Measurements from ENCODE around the gene ALOXE3. TPM values are rescaled to one million over a fixed set of nuclear protein-coding genes. Genes with fewer than 3 reads are reported as not detected.

ALOXE3 gene
- total and polyA plus RNA-seq, 2 of the 8 experiments (the other 6 are each of a cell fraction or from before 2014, with no cell fraction given), result 0.26 TPM; not detected in 1

DNA sequence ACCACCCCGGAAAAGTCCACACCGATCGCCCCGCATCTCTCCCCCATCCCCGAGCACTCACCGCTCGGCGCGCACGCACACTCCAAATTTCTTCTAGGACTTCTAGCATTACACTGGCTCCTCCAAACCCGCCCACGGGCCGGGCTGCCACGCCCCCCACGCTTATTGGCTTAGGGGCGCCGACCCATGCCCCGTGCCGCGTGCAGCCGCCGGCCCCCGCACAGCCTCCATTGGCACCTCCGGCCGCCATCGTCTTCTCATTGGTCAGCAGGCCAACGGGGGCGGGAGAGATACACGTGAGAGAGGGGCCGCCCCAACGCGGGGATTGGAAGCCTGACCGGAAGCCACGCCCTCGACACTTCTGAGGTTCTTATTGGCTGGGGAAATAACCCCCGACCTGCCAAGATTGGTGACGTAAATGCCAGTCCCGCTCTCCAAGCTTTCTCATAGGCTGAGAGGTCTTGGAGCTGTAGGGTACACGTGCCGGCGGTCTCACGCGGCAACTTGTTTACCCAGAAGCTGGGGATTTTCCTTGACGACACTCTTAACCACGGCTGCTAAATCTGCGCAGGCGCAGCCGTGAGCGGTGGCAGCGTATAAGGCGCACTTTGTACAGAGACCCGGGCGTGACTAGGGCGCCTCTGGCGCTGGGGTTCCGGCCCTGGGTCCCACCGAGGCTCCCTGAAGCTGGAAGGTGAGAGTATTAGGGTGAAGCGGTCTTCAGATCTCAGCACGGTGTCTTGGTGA is 38.1 kb upstream of the ALOXE3 start (continued):
- TF ChIP-seq CHD1 (IDR thresholded peaks at IDR 0.05; ENCODE audit: low read depth, low read length) (no peak), SP2 (IDR thresholded peaks at IDR 0.05; ENCODE audit: low read length) (peak; percentile 65), GTF2F1 (IDR thresholded peaks at IDR 0.05; ENCODE audit: borderline replicate concordance, low read depth, low read length) (no peak), RXRA (IDR thresholded peaks at IDR 0.05; ENCODE audit: insufficient read depth, low read depth, low read length) (no peak), POU5F1 (IDR thresholded peaks at IDR 0.05; ENCODE audit: low read depth, low read length) (no peak), BACH1 (IDR thresholded peaks at IDR 0.05; ENCODE audit: low read length) (no peak), EZH2 (IDR thresholded peaks at IDR 0.05; ENCODE audit: low read depth, low read length, severe bottlenecking) (no peak), TBP (IDR thresholded peaks at IDR 0.05; ENCODE audit: low read depth, low read length) (peak; percentile 82; the same call in 1 of the 2 replicates), EP300 (IDR thresholded peaks at IDR 0.05; ENCODE audit: borderline replicate concordance in 1 of 2, low read depth in 2 of 2, low read length in 2 of 2) (peak in 1 of 2 experiments; percentile 63; a peak in 1 of 3 replicates), NRF1 (IDR thresholded peaks at IDR 0.05; ENCODE audit: low read depth, low read length) (peak; percentile 88), CREB1 (IDR thresholded peaks at IDR 0.05) (peak; percentile 84), ASH2L (IDR thresholded peaks at IDR 0.05; ENCODE audit: low read length) (peak; percentile 62), JUN (IDR thresholded peaks at IDR 0.05; ENCODE audit: low read depth, low read length) (no peak), KDM5A (IDR thresholded peaks at IDR 0.05; ENCODE audit: low read length) (no peak), POLR2AphosphoS5 (IDR thresholded peaks at IDR 0.05; ENCODE audit: low read depth, low read length) (peak; percentile 82), TAF1 (IDR thresholded peaks at IDR 0.05; ENCODE audit: low read depth, low read length) (peak; percentile 90), SRF (IDR thresholded peaks at IDR 0.05; ENCODE audit: low read depth, low read length) (no peak), JUND (IDR thresholded peaks at IDR 0.05; ENCODE audit: low read length) (peak; percentile 63; the same call in 1 of the 2 replicates), PHF8 (conservative IDR thresholded peaks at IDR 0.05; ENCODE audit: low read depth, low read length) (peak; percentile 40; the same call in 1 of the 2 replicates), TEAD4 (IDR thresholded peaks at IDR 0.05; ENCODE audit: low read depth, low read length) (no peak)
- TF ChIP-seq, protein P1, sequence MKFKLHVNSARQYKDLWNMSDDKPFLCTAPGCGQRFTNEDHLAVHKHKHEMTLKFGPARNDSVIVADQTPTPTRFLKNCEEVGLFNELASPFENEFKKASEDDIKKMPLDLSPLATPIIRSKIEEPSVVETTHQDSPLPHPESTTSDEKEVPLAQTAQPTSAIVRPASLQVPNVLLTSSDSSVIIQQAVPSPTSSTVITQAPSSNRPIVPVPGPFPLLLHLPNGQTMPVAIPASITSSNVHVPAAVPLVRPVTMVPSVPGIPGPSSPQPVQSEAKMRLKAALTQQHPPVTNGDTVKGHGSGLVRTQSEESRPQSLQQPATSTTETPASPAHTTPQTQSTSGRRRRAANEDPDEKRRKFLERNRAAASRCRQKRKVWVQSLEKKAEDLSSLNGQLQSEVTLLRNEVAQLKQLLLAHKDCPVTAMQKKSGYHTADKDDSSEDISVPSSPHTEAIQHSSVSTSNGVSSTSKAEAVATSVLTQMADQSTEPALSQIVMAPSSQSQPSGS (IDR thresholded peaks at IDR 0.05; ENCODE audit: low read length), result no peak; the same call in 1 of the 2 replicates
- TF ChIP-seq, protein P2, sequence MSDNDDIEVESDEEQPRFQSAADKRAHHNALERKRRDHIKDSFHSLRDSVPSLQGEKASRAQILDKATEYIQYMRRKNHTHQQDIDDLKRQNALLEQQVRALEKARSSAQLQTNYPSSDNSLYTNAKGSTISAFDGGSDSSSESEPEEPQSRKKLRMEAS (IDR thresholded peaks at IDR 0.05), result peak; percentile 98
- TF ChIP-seq, protein P3, sequence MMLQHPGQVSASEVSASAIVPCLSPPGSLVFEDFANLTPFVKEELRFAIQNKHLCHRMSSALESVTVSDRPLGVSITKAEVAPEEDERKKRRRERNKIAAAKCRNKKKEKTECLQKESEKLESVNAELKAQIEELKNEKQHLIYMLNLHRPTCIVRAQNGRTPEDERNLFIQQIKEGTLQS (IDR thresholded peaks at IDR 0.05; ENCODE audit: insufficient read depth, low read depth, low read length), result no peak

Data from H1 (cell line).